Fibroblast of pulmonary artery (primary cell): ENCODE results near the gene SYTL3.

Source experiments
- DNase-seq: peaks from one replicate; pipeline ENCODE4 v3.0.0-alpha.2; 2010; ENCODE audit warnings: low read depth
- H3K4me3 ChIP-seq: replicated peaks from 2 replicates; pipeline ENCODE4 v1.5.1; 2011; ENCODE audit warnings: low read depth, mild to moderate bottlenecking, control low read depth, low read length, moderate library complexity
- TF ChIP-seq, protein P1 (sequence below): IDR thresholded peaks from 2 replicates; pipeline ENCODE4 v1.5.1; 2011; ENCODE audit warnings: mild to moderate bottlenecking, control low read depth, low read length, inconsistent platforms; ENCODE audit errors: missing control alignments

Gene SYTL3

DNA sequence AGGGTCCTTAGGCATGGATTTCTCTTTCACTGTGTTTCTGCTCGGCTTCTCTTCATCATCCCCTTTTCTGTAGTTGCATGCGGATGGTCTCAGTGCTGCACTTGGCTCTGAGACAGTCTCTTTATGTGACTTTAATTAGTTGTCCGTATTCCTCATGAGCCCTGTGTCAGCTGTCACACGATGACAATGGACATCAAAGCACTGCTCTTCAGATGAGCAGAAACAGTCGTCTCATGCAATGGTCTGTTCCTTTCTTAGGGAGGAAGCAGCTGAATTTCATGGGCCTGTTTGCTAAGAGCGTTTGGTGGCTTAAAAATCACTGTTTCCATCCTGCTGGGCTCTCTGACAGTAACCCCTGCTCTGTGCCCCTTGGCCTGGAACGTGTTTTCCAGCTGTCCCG lies 64.9 kb downstream of the SYTL3 start:
- TF ChIP-seq, protein P1, sequence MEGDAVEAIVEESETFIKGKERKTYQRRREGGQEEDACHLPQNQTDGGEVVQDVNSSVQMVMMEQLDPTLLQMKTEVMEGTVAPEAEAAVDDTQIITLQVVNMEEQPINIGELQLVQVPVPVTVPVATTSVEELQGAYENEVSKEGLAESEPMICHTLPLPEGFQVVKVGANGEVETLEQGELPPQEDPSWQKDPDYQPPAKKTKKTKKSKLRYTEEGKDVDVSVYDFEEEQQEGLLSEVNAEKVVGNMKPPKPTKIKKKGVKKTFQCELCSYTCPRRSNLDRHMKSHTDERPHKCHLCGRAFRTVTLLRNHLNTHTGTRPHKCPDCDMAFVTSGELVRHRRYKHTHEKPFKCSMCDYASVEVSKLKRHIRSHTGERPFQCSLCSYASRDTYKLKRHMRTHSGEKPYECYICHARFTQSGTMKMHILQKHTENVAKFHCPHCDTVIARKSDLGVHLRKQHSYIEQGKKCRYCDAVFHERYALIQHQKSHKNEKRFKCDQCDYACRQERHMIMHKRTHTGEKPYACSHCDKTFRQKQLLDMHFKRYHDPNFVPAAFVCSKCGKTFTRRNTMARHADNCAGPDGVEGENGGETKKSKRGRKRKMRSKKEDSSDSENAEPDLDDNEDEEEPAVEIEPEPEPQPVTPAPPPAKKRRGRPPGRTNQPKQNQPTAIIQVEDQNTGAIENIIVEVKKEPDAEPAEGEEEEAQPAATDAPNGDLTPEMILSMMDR: no peak
- DNase-seq: no peak
- no peak overlapping the region for H3K4me3 ChIP-seq

DNA sequence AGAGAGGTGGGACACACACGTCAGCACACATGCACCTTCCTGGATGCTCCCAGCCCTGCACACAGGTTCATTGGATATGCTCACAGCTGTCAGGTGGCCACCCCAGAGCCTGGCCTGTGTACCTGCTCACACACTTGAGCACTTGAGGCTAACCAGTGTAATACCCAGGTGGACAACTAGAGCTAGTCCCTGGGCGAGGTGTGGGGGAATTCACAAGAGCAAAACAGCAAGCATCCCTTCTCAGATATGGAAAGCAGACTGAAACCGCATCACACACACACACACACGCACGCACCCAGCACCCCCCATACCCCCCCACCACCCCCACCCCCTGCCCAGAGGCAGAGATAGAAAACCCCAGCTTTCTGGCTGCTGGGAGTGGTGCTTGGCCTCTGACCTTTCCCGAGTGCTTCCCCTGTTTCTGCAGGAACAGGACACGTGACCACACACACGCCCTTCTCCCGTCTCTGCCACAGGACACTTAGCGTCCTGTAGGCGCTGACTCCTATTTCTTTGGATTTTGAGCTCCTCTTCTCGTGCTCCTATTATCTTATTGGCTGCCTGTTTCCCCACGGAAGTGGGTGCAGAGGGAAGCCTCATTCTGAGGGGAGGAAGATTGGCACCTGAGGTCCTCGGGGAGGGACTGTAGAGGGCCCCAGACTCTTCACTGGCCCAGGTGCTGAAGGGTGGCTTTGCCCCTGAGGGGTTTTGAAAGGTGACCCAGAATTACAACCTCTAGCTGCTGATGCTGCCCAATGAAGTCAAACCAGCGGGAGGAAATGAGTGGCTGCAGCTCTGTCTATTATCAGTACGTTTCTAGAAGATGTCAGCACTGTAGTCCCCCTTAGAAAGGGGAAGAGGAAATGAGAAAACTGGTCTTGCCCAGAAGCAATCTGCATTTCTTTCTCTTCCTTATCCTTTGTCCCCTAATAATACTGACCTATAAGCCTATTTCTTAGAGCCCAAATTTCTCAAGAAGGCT lies 65.8 kb downstream of the SYTL3 start:
- DNase-seq: no peak
- TF ChIP-seq, protein P1: no peak
- no peak overlapping the region for H3K4me3 ChIP-seq

DNA sequence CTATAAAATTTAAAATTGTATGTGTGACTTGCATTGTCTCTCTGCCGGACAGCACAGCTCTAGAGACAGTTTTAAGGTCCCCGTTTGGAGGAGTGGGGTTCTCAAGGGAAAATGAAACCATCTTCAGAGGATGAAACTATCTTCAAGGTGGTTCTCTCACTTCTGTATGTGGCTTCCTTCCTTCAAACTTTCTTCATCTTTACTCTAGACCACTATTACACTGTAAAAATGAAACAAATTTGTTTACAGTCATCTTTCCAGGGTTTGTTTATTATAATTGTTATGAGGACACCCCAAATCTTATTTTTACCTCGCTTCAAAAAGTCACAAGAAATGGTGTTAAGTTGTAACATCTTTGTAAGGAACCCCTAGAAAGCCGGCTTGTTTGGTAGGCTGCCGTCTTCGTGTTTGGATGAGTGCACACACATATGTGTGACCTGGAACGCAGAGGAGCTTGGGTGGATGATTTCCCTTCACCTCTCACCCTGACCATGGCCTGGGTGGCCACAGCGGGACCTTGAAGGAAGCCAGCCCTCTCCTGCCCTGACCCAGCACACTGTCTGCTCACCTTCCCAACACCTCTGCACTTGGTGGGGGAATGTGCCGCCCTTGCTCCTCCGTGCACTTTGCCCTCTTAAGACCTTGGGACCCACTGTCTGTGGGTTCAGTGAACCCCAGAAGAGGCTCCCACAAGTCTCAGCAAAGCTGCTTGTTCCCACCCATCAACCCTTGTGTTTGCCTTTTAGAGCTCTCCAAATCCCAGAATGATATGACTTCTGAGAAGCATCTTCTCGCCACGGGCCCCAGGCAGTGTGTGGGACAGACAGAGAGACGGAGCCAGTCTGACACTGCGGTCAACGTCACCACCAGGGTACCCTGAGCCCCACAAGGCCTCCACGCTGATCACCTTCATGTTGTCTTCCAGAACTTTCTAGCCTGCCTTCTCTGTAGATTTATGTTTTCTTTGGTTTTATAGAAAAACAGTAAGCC lies 67.8 kb downstream of the SYTL3 start:
- TF ChIP-seq, protein P1: no peak
- DNase-seq: no peak

DNA sequence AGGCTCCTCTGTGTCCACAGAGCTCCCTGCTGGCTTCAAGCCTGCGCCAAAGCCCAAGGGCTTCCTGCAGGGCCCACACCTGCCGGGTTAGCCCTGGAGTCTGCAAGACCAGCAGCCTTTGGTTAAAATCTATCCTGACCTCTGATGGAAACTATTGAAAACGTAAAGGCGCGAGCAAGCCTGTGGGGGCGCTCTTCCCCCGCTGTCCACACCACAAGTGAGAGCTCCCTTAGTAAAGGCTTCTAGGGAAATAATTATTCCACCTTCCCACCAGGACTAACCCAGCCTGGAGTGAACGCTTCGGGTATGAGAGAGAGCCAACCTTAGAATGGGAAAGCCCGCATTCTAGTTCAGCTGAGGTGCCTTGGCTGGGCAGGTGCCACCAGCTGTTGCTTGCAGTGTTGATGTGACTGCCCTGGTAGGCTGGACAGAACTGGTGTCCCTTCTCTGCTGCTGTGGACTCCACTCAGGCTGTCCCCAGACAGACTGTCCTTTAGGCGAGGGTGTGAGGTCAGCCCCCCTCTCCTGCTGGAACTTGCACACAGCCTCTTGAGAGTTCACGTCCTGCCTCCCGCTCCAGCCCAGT lies 68.7 kb downstream of the SYTL3 start:
- TF ChIP-seq, protein P1: peak; percentile 62
- peak; percentile 43 for DNase-seq
- no peak overlapping the region for H3K4me3 ChIP-seq

More for the DNA sequence above, 67.8 kb downstream of the SYTL3 start:
- H3K4me3 ChIP-seq: no peak overlapping the region

DNA sequence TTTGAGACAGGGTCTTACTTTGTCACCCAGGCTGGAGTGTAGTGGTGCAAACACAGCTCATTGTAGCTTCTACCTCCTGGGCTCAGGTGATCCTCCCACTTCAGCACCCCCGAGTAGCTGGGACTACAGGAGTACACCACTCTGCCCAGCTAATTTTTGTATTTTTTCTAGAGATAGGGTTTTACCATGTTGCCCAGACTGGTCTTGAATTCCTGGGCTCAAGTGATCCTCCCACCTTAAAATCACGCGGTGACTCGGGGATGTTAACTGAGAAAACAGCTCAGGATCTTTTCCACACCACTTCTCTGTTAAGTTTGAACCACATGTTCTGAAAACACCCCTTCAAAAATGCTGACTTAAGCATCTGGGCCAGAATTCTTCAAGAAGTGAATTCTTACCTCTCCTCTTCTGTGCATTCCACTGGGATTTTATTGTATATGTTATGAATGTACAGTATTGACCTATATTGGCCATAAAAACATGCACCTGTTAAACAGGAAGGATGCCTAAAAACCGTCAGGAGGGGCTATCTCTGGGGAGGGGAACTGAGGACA lies 72.4 kb downstream of the SYTL3 start:
- TF ChIP-seq, protein P1: no peak

DNA sequence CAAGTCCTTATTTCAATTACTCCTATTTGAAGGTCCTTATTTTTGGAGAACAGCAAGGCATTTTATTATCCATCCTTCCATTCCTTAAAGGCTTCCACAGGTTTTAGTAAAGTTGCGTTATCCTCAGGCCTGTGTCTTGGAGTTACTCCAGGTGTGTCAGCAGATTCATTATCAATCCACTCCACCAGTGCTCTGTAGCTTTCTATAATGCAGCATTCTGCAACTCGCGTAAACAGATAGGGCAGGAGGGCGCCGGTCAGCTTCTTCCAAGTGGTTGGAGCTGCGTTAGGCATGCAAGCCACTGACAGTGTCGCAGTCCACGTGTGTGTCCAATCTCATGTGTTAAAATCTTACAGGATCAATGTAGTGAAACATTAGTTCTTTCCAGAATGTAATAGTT lies 75.8 kb downstream of the SYTL3 start:
- TF ChIP-seq, protein P1: no peak
- no peak for DNase-seq
- no peak overlapping the region for H3K4me3 ChIP-seq

More for the DNA sequence above, 72.4 kb downstream of the SYTL3 start:
- DNase-seq: no peak
- H3K4me3 ChIP-seq: no peak overlapping the region
